ENCODE results near the gene DYNC2H1. TPM values are rescaled to one million over a fixed set of nuclear protein-coding genes. Genes with fewer than 3 reads are reported as not detected.

Gene DYNC2H1
- total RNA-seq, 1 donor from 2014 or later, result 17.2 TPM

DNA sequence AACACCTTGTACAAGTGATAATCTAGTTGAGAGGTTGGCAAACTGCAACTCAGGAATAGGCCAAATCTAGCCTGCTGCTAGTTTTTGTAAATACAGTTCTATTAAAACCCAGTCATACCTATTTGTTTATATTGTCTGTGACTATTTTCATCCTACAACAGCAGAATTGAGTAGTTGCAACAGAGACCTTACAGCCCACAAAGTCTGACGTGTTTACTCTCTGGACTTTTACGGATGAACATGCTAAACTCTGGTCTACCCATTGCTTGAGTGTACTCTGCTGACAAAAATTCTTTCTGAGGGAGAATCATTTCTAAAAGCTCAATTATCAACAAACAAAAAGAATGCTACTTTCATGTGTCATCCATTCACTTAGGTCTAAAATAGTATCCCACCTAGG is 287.0 kb downstream of the DYNC2H1 start:
- Histone ChIP-seq H3K9ac (ENCODE audit: low read length) (no peak overlapping the region), H3K27ac (ENCODE audit: low read depth, low read length) (peak overlapping the region; percentile 63), H3K27me3 (ENCODE audit: insufficient read depth, low read length) (no peaks in the 10 kb centered on the region), H4K20me1 (ENCODE audit: insufficient read depth, low read length) (no peaks in the 10 kb centered on the region), H2AFZ (ENCODE audit: low read depth, low read length) (no peak overlapping the region), H3K4me1 (ENCODE audit: insufficient read depth, low read length) (peaks cover 5% of the 10 kb centered on the region), H3K4me3 (ENCODE audit: insufficient read depth, low read depth, low read length) (no peak overlapping the region), H3K36me3 (ENCODE audit: insufficient read depth, low read length) (no peaks in the 10 kb centered on the region), H3K79me2 (ENCODE audit: insufficient read depth, low read length) (no peaks in the 10 kb centered on the region), H3K4me2 (ENCODE audit: low read length) (peak overlapping the region; percentile 67), H3K9me3 (ENCODE audit: insufficient read depth, low read depth, low read length) (no peaks in the 10 kb centered on the region)
- peak overlapping the region; percentile 97 for H3K27ac Mint-ChIP-seq (ENCODE audit: unreplicated experiment)
- DNase-seq (ENCODE audit: low read depth) (peak; percentile 16), FAIRE-seq (no peak)
- H3K4me1 Mint-ChIP-seq (ENCODE audit: low read depth, unreplicated experiment), result peaks cover 21% of the 10 kb centered on the region
- H3K27me3 Mint-ChIP-seq (ENCODE audit: low read depth, unreplicated experiment), result no peaks in the 10 kb centered on the region
- no peak for TF ChIP-seq EZH2 (IDR thresholded peaks at IDR 0.05; ENCODE audit: insufficient read depth, low read length)
- TF ChIP-seq, protein P1, sequence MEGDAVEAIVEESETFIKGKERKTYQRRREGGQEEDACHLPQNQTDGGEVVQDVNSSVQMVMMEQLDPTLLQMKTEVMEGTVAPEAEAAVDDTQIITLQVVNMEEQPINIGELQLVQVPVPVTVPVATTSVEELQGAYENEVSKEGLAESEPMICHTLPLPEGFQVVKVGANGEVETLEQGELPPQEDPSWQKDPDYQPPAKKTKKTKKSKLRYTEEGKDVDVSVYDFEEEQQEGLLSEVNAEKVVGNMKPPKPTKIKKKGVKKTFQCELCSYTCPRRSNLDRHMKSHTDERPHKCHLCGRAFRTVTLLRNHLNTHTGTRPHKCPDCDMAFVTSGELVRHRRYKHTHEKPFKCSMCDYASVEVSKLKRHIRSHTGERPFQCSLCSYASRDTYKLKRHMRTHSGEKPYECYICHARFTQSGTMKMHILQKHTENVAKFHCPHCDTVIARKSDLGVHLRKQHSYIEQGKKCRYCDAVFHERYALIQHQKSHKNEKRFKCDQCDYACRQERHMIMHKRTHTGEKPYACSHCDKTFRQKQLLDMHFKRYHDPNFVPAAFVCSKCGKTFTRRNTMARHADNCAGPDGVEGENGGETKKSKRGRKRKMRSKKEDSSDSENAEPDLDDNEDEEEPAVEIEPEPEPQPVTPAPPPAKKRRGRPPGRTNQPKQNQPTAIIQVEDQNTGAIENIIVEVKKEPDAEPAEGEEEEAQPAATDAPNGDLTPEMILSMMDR (IDR thresholded peaks at IDR 0.05; ENCODE audit: insufficient read depth, low read depth, low read length), result no peak
- H3K36me3 Mint-ChIP-seq (ENCODE audit: low read depth, unreplicated experiment), result peaks cover 8% of the 10 kb centered on the region
- no peak overlapping the region for H3K4me3 Mint-ChIP-seq (ENCODE audit: unreplicated experiment)
- H3K9me3 Mint-ChIP-seq (ENCODE audit: unreplicated experiment), result peaks cover under 1% of the 10 kb centered on the region

GRCh38 chr11:103397369-103397768 is 288.1 kb downstream of the DYNC2H1 start:
- H3K36me3 ChIP-seq (ENCODE audit: insufficient read depth, low read length), result no peaks in the 10 kb centered on the region
- no peaks in the 10 kb centered on the region for H3K79me2 ChIP-seq (ENCODE audit: insufficient read depth, low read length)
- no peaks in the 10 kb centered on the region for H3K27me3 ChIP-seq (ENCODE audit: insufficient read depth, low read length)
- Mint-ChIP-seq H3K36me3 (ENCODE audit: low read depth, unreplicated experiment) (peaks cover 8% of the 10 kb centered on the region), H3K9me3 (ENCODE audit: unreplicated experiment) (no peaks in the 10 kb centered on the region), H3K4me3 (ENCODE audit: unreplicated experiment) (no peak overlapping the region), H3K4me1 (ENCODE audit: low read depth, unreplicated experiment) (peaks cover 21% of the 10 kb centered on the region), H3K27me3 (ENCODE audit: low read depth, unreplicated experiment) (no peaks in the 10 kb centered on the region), H3K27ac (ENCODE audit: unreplicated experiment) (no peak overlapping the region)
- H3K9me3 ChIP-seq (ENCODE audit: insufficient read depth, low read depth, low read length), result no peaks in the 10 kb centered on the region
- no peak overlapping the region for H3K27ac ChIP-seq (ENCODE audit: low read depth, low read length)
- FAIRE-seq, result no peak
- H3K9ac ChIP-seq (ENCODE audit: low read length), result no peak overlapping the region
- no peak overlapping the region for H3K4me3 ChIP-seq (ENCODE audit: insufficient read depth, low read depth, low read length)
- H3K4me1 ChIP-seq (ENCODE audit: insufficient read depth, low read length), result peaks cover 5% of the 10 kb centered on the region
- no peak overlapping the region for H2AFZ ChIP-seq (ENCODE audit: low read depth, low read length)
- TF ChIP-seq, protein P1 (IDR thresholded peaks at IDR 0.05; ENCODE audit: insufficient read depth, low read depth, low read length), result no peak
- TF ChIP-seq EZH2 (IDR thresholded peaks at IDR 0.05; ENCODE audit: insufficient read depth, low read length), result no peak
- H3K4me2 ChIP-seq (ENCODE audit: low read length), result no peak overlapping the region
- no peak for DNase-seq (ENCODE audit: low read depth)
- H4K20me1 ChIP-seq (ENCODE audit: insufficient read depth, low read length), result no peaks in the 10 kb centered on the region

DNA sequence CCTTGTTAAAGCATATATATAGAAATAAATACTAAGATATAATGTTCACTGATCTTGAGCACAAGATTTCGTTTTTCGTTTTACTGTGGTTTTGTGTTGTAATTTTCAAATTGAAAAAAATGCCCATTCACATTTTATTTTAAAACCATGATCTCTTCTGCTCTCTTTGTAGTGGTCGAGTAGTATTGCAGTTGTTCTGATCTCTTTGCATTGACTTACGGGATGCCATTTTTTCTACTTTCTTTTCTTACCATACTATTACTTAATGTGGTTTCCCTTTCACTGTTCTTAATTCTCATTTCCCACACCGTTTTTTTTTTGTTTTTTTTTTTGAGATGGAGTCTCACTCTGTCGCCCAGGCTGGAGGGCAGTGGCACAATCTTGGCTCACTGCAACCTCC is 289.6 kb downstream of the DYNC2H1 start:
- Histone ChIP-seq H3K79me2 (ENCODE audit: insufficient read depth, low read length) (no peaks in the 10 kb centered on the region), H3K27me3 (ENCODE audit: insufficient read depth, low read length) (no peaks in the 10 kb centered on the region), H3K9me3 (ENCODE audit: insufficient read depth, low read depth, low read length) (no peaks in the 10 kb centered on the region), H3K9ac (ENCODE audit: low read length) (no peak overlapping the region), H4K20me1 (ENCODE audit: insufficient read depth, low read length) (no peaks in the 10 kb centered on the region), H3K4me2 (ENCODE audit: low read length) (no peak overlapping the region), H3K4me3 (ENCODE audit: insufficient read depth, low read depth, low read length) (no peak overlapping the region), H2AFZ (ENCODE audit: low read depth, low read length) (no peak overlapping the region), H3K36me3 (ENCODE audit: insufficient read depth, low read length) (no peaks in the 10 kb centered on the region), H3K4me1 (ENCODE audit: insufficient read depth, low read length) (peaks cover 5% of the 10 kb centered on the region), H3K27ac (ENCODE audit: low read depth, low read length) (no peak overlapping the region)
- DNase-seq (ENCODE audit: low read depth) (no peak), FAIRE-seq (no peak)
- H3K36me3 Mint-ChIP-seq (ENCODE audit: low read depth, unreplicated experiment), result peaks cover 4% of the 10 kb centered on the region
- no peak overlapping the region for H3K27ac Mint-ChIP-seq (ENCODE audit: unreplicated experiment)
- peaks cover 21% of the 10 kb centered on the region for H3K4me1 Mint-ChIP-seq (ENCODE audit: low read depth, unreplicated experiment)
- H3K4me3 Mint-ChIP-seq (ENCODE audit: unreplicated experiment), result no peak overlapping the region
- TF ChIP-seq, protein P1 (IDR thresholded peaks at IDR 0.05; ENCODE audit: insufficient read depth, low read depth, low read length), result no peak
- TF ChIP-seq EZH2 (IDR thresholded peaks at IDR 0.05; ENCODE audit: insufficient read depth, low read length), result no peak
- H3K27me3 Mint-ChIP-seq (ENCODE audit: low read depth, unreplicated experiment), result no peaks in the 10 kb centered on the region
- H3K9me3 Mint-ChIP-seq (ENCODE audit: unreplicated experiment), result no peaks in the 10 kb centered on the region
